ENCODE data around the gene CES1. TPM values are rescaled to one million over a fixed set of nuclear protein-coding genes. Genes with fewer than 3 reads are reported as not detected.
"Not testable (repeated sequence)": the region's sequence is repeated elsewhere in the genome, so short reads cannot be mapped to it uniquely, and the experiment has no call there.

CES1 gene
- total RNA-seq, 1 donor from 2014 or later: 0.34 TPM

DNA sequence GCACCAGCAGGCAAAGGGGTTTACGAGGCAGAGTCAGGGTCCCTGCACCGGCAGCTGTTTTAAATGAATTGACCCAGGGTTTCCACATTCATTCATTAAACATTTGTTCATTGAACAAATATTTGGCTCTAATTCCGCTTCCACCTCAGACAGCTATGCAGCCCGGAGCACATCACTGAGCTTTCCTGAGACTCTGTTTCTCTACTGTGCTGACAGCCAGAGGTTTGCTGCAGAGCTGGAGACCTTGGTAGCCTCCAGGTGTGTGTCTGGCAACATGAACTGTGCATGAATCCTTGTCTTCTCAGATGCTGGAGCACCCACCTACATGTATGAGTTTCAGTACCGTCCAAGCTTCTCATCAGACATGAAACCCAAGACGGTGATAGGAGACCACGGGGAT is 42.7 kb downstream of the CES1 start:
- DNase-seq: not testable (repeated sequence)

DNA sequence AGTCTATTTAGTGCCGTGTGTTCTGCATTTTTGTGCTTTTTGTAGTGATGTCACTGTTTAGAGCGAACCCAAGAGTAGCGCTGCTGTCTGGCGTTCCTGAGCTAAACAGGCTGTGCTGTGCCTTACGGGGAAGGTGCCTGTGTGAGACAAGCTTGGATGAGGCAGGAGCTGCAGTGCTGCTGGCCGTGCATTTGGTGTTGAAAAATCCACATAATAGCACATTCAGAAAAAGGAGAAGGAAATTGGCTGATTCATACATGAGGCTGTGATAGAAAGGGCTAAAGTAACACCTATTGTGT is 50.2 kb downstream of the CES1 start:
- not testable (repeated sequence) for DNase-seq

DNA sequence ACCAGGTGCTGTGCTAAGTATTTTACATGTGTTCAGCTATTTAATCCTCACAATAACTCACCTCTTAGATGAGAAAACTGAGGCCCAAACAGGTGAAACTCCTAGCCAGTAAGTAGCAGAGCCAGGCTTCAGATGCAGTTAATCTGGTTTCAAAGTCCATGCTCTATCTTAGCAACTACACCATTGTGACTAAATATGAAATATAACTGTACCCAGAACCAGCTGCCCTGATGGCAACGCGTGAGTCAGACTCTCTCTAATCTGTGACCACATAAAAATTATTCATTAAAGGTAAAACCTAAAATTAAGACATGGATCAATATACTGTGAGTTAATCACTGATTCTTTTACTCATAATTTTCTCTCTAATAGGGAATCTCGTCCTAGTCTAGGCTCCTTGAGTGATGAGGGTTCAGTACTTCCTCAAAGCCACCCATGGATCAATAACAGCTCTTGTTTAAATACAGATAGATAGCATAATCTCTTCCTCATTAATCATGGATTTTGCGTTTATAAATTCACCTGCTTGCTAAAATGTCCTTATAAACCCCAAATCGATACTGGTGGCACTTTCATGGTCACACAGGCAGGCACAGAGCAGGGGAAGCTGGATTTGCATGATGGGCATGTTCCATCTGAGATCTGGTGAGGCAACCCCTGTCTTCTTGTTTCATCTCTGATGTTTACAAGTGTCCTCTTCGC is 50.7 kb downstream of the CES1 start:
- not testable (repeated sequence) for DNase-seq

DNA sequence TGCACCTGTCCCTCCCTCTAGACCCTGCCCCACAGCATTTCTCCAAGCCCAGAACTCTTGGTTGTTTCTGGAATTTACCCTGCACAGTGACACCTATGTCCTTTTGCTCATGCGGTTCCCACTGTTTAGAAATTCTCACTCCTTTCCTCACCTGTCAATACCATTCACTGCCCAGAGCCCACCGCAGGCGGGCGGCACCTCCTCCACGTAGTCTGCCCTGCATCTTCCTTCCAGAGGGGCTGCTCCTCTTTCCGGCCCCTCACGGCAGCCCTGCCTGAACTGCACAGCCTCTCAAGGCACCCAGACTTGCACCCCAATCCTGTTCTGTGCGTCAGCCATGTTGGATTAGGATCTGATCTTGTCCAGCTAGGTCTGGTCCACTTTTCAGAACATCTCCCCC is 51.4 kb downstream of the CES1 start:
- not testable (repeated sequence) for DNase-seq

DNA sequence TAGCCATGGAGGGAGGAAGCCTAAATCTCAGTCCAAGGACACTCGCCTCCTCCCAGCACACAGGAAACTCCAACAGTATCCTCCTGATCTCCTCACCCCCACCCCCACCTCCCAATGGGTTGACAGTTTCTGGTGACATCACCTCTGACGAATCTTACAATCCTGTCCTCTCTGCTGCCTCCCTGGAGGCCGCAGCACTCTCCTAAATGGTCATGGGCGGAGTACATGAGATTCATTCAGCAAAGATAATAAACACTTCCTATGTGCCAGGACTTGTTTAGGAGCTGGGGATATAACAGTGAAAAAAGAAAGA is 52.8 kb downstream of the CES1 start:
- DNase-seq: not testable (repeated sequence)

DNA sequence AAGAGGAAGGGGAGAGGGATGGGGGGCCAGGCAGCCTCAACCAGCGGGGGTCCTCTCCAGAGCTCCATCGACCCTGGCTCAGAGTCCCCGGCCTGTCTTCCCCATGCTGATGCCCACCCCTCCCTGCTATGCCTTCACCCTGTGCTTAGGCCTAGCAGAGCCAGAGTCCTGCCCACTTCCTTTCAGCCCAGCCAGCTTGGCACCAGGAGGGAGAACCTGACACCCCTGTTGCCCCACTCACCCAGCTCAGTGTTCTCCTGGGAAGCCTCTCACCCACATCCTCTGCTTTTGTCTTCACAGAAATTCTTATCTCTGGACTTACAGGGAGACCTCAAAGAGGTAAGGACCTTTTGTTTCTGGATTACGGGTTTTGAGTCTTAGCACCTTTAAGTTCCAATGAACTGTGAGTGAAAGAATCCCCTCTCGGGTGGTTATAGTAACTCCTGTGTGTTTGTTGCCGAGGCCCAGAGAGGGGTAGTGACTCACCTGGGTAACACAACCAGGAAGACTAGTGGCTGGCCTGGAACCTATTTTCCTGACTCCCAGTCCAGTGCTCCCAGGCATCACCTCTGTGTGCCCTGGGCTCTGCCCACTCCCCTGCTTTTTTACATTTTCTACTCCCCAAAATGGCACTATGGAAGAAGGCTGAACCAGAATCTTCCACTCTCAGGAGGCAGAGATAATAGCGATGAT is 53.3 kb downstream of the CES1 start:
- DNase-seq: no peak

DNA sequence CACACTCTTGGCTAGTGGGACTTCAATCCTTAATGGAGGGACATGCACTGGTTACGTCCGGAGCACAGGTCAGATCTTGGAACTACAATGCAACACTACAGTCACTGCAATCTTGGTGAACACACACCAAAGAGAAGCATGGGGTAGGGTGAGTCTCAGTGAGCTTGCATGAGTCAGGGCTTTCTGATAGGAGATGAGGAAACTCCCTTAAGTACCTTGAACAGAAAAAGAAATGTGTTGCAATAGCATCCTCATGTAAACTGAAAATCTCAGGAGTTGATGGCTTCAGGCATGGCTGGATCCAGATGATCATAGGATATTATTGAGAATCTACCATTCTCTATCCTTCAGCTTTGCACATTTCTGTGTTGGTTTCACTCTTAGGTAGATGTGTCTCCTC is 54.1 kb downstream of the CES1 start:
- DNase-seq: no peak

DNA sequence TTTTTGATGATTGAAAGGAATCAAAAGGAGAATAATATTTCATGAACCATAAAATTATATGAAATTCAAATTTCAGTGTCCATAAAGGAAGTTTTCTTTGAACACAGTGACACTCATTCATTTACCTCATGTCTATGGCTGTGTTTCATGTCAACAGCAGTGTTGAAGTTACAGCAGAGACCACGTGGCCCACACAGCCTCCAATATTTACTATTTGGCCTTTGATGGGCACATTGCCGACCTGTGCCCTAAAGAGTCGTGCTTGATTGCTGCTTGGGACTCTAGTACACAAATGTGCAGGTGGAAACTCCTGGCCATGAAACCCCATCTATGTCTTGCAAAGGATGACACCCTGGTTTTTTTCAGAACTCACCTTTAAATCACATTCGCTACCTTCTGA is 57.0 kb downstream of the CES1 start:
- DNase-seq: no peak

DNA sequence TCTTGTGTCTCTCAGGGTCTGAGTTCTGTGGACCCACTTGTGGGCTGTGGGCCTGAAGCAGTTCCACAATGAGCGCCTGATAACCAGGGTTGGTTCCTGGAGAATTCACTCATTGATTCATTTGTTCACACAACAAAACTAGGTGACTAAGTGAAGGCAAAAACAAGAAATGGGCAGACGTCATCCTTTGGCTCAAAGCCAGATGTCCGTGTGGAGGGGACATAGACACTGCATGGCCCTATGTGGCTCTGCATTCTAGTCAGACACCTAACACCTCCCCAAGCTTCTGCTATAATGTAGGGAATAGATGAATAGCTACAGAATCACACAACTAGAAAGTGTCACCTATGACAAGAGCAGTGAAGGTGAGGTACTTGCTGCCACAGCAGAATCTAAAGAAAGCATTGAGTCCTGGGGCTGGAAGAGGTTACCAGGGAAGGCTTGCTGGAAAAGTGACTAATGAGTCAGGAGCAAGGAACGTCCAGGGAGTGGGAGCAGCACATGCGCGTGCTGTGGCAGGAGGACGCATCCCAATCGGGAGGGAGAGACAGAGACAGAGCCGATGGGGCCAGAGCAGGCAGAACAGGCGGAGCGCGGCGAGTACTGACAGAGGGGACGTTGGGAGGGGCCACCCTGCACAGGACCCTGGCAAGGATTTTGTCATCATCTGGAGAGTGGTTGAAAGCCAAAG is 58.9 kb downstream of the CES1 start:
- DNase-seq: no peak

DNA sequence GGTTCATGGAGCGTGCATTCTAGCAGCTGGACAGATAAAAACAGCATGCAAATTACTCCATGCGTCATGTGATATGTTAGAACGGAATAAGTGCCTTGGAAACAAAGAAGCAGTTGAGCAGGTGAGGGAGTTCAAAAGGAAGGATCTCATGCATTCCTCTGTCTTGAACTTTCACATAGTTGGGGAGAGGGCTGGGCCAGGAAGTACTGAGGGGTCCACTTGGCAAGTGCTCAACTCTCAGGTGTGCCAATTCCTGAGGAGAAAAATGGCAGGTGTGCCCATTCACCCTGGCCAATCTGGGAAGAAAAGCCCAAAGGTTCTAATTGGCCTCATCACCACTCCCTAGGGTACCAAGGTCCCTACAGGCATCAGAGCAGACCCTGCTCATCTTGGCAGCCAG is 67.7 kb downstream of the CES1 start:
- DNase-seq: no peak

DNA sequence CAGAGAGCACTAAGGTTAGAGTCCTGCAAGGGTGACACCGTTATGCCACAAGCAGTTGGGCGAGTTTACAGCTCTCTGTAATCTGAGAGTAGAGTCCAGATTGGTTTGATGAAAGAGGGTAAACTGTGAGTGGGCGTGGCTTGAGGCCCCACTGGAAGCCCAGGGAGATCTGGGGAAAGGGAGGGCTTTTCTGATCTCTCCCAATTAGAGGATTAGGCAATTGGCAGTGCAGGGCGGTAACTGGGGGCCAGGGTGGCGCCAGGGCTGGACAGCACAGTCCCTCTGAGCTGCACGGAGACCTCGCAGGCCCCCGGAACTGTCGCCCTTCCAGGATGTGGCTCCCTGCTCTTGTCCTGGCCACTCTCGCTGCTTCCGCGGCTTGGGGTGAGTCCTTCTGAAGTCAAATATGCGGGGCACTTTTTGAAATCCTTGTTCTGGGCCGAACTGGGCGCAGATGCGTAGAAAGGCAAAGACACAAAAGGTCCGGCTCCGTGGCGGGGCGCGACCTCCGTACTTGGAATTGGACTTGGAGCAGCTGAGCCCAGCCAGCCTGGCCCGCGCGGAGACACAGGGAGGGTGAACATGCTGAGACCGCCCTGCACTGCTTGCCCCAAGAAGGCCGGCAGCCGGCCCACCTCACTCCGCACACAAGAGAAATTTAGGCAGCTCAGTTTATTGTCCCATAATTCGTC is 72.4 kb downstream of the CES1 start:
- no peak for DNase-seq

DNA sequence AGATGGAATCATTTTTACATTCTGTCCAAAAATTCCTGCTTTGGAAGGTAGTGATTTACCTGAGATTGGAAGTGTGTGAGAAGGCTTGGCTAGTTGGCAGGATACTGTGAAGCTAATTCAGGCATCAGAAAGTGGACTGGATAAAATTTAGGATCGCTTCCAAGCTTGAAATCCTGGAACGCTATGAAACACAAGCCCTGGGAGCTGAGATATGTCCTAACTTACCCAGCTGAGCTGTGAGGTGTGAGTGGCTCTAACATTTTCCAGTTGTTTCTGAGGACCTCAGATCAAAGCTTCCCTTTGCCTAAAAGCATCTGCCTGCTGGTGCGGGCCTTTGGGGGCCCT is 73.0 kb downstream of the CES1 start:
- not testable (repeated sequence) for DNase-seq

DNA sequence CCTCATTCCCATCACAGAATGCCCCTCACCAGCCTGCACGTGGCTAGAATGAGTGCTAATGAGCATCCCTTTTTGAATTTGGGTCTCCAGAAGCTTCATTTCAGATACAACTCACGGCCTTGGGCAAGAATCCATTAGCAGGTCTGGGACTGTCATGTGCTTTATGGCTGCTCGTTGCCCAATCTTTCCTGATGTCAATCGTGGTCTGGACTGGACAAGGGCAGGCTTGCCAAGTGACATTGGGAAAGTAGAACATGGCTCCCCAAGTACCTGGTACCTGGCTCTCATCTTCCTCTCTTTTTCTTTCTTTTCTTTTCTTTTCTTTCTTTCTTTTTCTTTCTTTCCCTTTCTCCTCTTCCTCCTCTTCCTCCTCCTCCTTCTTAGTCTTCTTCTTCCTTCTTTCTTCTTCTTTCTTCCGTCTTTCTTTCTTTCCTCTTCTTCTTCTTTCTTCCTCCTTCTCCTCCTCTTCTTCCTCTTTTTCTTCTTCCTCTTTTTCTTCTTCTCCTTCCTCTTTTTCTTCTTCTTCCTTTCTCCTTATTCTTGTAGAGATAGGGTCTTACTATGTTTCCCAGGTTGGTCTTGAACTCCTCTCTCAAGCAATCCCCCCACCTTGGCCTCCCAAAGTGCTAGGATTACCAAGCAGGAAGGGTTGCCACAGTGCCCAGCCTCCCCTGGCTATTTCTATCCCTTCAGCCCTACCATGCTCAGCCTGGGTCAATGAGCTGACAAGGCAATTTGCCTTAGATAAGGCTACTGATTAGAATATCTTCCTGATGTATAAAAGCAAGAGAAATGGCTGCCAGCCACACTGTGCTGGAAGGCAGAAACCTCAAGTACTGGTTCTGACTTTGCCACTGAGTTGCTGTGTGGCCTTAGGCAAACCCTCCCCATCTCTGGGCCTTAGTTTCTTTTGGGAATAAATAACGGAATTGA is 75.0 kb downstream of the CES1 start:
- not testable (repeated sequence) for DNase-seq

DNA sequence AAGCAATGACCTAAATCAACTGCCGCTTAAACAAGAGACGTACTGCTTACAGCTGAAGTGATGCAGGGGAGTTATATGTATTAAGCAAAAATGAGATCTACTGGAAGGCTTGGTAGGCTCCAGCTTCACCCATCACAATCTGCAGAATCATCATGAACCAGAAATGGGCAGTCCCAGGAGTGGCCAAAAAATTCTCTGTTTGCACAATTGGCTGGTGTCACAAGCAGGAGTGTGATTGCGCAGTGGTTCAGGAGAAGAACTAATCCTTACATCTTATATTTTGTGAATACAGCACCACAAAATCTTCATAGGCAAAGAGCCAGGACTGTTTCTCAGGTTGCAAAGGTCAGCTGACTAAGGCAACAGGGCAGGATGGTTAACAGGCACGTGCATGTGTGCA is 75.9 kb downstream of the CES1 start:
- DNase-seq: no peak

DNA sequence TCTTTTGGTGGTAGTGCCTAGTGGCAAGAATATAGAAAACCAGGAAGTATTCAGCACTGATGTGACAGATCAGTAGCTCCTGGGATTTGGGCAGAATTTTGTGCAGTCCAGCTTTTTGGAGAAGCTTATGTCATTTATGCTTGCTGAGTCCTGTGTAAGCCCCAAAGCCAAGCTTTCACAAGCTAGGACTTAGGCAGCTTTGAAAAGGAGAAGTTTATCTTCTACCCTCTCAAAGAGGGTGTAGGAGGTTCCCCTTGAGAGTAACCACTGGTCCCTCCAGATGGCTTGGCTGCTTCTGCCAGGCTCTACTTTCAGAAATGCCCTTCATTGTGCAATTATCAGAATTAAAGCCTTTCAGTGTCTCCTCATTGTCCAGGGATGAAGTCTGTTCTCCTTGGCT is 78.8 kb downstream of the CES1 start:
- DNase-seq: no peak

DNA sequence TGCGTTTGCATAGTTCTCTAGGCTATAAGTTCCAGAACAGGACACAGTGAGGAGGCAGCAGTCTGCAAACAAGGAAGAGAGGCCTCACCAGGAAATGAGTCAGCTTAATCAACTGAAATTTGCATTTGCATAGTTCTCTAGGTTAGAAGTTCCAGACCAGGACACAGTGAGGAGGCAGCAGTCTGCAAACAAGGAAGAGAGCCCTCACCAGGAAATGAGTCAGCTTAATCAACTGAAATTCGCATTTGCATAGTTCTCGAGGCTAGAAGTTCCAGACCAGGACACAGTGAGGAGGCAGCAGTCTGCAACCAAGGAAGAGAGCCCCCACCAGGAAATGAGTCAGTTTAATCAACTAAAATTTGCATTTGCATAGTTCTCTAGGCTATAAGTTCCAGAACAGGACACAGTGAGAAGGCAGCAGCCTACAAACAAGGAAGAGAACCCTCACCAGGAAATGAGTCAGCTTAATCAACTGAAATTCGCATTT is 79.7 kb downstream of the CES1 start:
- not testable (repeated sequence) for DNase-seq

Other genes with a start within 250 kb of the CES1 start
- gene SLC6A2, start 177.1 kb downstream of the CES1 start, total RNA-seq: not detected in 2 replicates
- not detected in 2 replicates for gene CES5A, start 42.3 kb upstream of the CES1 start, total RNA-seq

Data from dermis blood vessel endothelial cell (primary cell).